GM12878 (cell line): ENCODE data around the gene RNPS1. TPM values are rescaled to one million over a fixed set of nuclear protein-coding genes. Genes with fewer than 3 reads are reported as not detected.

Experiments used
- ASH2L ChIP-seq: fragments of 300-600, 200-600 bp; sonication (generic); IDR thresholded peaks from 2 replicates; pipeline ENCODE4 v1.6.1; 2017; ENCODE audit warnings: low read depth, mild to moderate bottlenecking, borderline replicate concordance
- CHD2 ChIP-seq: IDR thresholded peaks from 2 replicates; pipeline ENCODE4 v1.6.1; 2011; ENCODE audit warnings: low read depth, low read length, improper control_type of control experiment, borderline replicate concordance
- HDGF ChIP-seq: fragments of 450-650 bp; IDR thresholded peaks from 2 replicates; pipeline ENCODE4 v1.6.1; 2016; ENCODE audit warnings: antibody characterized with exemption
- polyA plus RNA-seq, 11 experiments: library from polyadenylated mRNA; depleted of rRNA in 4 of 11; unstranded in 6 of 11; stranded (reverse) in 5 of 11; fragments of >200 nt; fragmentation: Nextera tagmentation in 4 of 11; fragmentation: Illumina TruSeq in 1 of 11; extraction: Ambion mirVana in 4 of 11; extraction: Trizol in 1 of 11; gene quantifications; 1 replicate in 1 of 11; 2 replicates in 10 of 11; pipeline versions ENCODE4 v1.2.1 to v1.2.3, GENCODE V29; 2011 to 2016; ENCODE audit warnings: inconsistent platforms in 2 of 11, missing spikeins in 2 of 11, low read depth in 1 of 11
- total RNA-seq, 4 experiments: library from RNA; depleted of rRNA in 3 of 4; stranded (reverse); fragments of >200 nt in 3 of 4; fragmentation: Illumina TruSeq in 1 of 4; extraction: Trizol in 1 of 4; gene quantifications; 2 replicates each; pipeline versions ENCODE4 v1.2.1 to v1.2.3, GENCODE V29; 2013 to 2021
- TF ChIP-seq, protein P1 (sequence below): fragments of 450-650 bp; IDR thresholded peaks from 2 replicates; pipeline ENCODE4 v1.6.1; 2017; ENCODE audit warnings: mild to moderate bottlenecking, moderate library complexity
- TF ChIP-seq, protein P2 (sequence below): IDR thresholded peaks from 2 replicates; pipeline ENCODE4 v1.6.1; 2011; ENCODE audit warnings: low read depth, low read length, improper control_type of control experiment, borderline replicate concordance

Gene RNPS1
- total and polyA plus RNA-seq, 10 of the 15 experiments (the other 5 are each of a cell fraction or from before 2014, with no cell fraction given), result 38.2 to 359 (median 188) TPM

DNA sequence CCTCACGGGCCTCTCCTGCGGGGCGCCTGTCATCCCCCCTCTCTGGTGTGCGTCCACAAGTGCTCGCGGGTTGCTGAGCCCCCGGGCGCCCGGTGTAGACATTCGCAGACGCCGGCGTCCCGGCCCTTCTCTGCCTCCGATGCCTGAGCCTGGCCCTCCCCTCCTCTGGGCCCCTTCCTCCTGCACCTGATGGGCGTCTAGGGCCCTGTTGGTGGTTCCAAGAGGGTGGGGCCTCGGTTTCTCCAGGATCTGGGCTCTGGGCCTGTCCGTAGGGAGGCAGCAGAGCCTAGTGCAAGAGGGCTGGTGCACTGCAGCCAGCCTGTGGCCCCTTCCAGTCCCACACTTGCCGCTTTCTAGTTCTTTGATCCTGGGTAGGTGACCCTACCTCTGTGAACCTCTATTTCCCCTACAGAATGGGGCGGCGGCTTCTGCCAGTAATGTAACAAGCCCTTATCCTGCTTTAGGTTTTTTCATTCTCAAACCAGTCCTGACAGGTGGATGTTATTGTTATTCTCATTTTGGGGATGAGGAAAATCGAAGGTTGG lies 43.9 kb downstream of the RNPS1 start (continued):
- TF ChIP-seq, protein P1, sequence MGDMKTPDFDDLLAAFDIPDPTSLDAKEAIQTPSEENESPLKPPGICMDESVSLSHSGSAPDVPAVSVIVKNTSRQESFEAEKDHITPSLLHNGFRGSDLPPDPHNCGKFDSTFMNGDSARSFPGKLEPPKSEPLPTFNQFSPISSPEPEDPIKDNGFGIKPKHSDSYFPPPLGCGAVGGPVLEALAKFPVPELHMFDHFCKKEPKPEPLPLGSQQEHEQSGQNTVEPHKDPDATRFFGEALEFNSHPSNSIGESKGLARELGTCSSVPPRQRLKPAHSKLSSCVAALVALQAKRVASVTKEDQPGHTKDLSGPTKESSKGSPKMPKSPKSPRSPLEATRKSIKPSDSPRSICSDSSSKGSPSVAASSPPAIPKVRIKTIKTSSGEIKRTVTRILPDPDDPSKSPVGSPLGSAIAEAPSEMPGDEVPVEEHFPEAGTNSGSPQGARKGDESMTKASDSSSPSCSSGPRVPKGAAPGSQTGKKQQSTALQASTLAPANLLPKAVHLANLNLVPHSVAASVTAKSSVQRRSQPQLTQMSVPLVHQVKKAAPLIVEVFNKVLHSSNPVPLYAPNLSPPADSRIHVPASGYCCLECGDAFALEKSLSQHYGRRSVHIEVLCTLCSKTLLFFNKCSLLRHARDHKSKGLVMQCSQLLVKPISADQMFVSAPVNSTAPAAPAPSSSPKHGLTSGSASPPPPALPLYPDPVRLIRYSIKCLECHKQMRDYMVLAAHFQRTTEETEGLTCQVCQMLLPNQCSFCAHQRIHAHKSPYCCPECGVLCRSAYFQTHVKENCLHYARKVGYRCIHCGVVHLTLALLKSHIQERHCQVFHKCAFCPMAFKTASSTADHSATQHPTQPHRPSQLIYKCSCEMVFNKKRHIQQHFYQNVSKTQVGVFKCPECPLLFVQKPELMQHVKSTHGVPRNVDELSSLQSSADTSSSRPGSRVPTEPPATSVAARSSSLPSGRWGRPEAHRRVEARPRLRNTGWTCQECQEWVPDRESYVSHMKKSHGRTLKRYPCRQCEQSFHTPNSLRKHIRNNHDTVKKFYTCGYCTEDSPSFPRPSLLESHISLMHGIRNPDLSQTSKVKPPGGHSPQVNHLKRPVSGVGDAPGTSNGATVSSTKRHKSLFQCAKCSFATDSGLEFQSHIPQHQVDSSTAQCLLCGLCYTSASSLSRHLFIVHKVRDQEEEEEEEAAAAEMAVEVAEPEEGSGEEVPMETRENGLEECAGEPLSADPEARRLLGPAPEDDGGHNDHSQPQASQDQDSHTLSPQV, result no peak
- no peak for TF ChIP-seq ASH2L
- TF ChIP-seq, protein P2, sequence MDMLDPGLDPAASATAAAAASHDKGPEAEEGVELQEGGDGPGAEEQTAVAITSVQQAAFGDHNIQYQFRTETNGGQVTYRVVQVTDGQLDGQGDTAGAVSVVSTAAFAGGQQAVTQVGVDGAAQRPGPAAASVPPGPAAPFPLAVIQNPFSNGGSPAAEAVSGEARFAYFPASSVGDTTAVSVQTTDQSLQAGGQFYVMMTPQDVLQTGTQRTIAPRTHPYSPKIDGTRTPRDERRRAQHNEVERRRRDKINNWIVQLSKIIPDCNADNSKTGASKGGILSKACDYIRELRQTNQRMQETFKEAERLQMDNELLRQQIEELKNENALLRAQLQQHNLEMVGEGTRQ, result no peak
- 0 out of 2 replicates have a peak, but pooled peaks have one; percentile 7 for TF ChIP-seq CHD2
- TF ChIP-seq HDGF, result no peak
